Measurements from ENCODE around the gene R3HDM1.
"Not testable (repeated sequence)": the region's sequence is repeated elsewhere in the genome, so short reads cannot be mapped to it uniquely, and the experiment has no call there.

R3HDM1 gene

GRCh38 chr2:135647836-135648579 lies 116.7 kb downstream of the R3HDM1 start:
- Histone ChIP-seq H3K27me3 (ENCODE audit: control insufficient read depth, low read length) (no peaks in the 10 kb centered on the region), H3K9me3 (ENCODE audit: control insufficient read depth, insufficient read depth, low read length) (no peaks in the 10 kb centered on the region), H3K79me2 (ENCODE audit: control insufficient read depth, low read length) (no peaks in the 10 kb centered on the region), H3F3A (ENCODE audit: control insufficient read depth, insufficient read depth) (no peaks in the 10 kb centered on the region), H3K4me2 (ENCODE audit: low read length) (no peak overlapping the region), H3K9me2 (replicated peaks; ENCODE audit: control insufficient read depth, low read length) (no peaks in the 10 kb centered on the region), H3K4me1 (ENCODE audit: control insufficient read depth, low read length) (no peaks in the 10 kb centered on the region), H3K4me3 (ENCODE audit: low read length) (no peak overlapping the region), H4K20me1 (ENCODE audit: control insufficient read depth, insufficient read depth, low read depth, low read length) (no peaks in the 10 kb centered on the region), H3K27ac (ENCODE audit: low read depth, low read length) (no peak overlapping the region), H3K36me3 (ENCODE audit: control insufficient read depth, low read length) (peaks cover 47% of the 10 kb centered on the region)
- TF ChIP-seq CTCF (IDR thresholded peaks at IDR 0.05; ENCODE audit: low read depth, low read length, poor library complexity, severe bottlenecking) (no peak), EZH2phosphoT487 (IDR thresholded peaks at IDR 0.05; ENCODE audit: borderline replicate concordance, low read length) (no peak)

- no peaks in the 10 kb centered on the region for H3K4me1 ChIP-seq (ENCODE audit: control insufficient read depth, low read length)
- TF ChIP-seq EZH2phosphoT487 (IDR thresholded peaks at IDR 0.05; ENCODE audit: borderline replicate concordance, low read length), result no peak
- TF ChIP-seq CTCF (IDR thresholded peaks at IDR 0.05; ENCODE audit: low read depth, low read length, poor library complexity, severe bottlenecking), result no peak
- H4K20me1 ChIP-seq (ENCODE audit: control insufficient read depth, insufficient read depth, low read depth, low read length), result no peaks in the 10 kb centered on the region
- H3K9me3 ChIP-seq (ENCODE audit: control insufficient read depth, insufficient read depth, low read length), result no peaks in the 10 kb centered on the region
- H3K79me2 ChIP-seq (ENCODE audit: control insufficient read depth, low read length), result no peaks in the 10 kb centered on the region
- H3K27me3 ChIP-seq (ENCODE audit: control insufficient read depth, low read length), result no peaks in the 10 kb centered on the region
- no peak overlapping the region for H3K4me3 ChIP-seq (ENCODE audit: low read length)
- no peaks in the 10 kb centered on the region for H3K9me2 ChIP-seq (replicated peaks; ENCODE audit: control insufficient read depth, low read length)
- H3K27ac ChIP-seq (ENCODE audit: low read depth, low read length), result no peak overlapping the region
- H3K4me2 ChIP-seq (ENCODE audit: low read length), result no peak overlapping the region
- no peaks in the 10 kb centered on the region for H3F3A ChIP-seq (ENCODE audit: control insufficient read depth, insufficient read depth)
- H3K36me3 ChIP-seq (ENCODE audit: control insufficient read depth, low read length), result peaks cover 45% of the 10 kb centered on the region
Measured at GRCh38 chr2:135650721-135651120, 119.4 kb downstream of the R3HDM1 start.

- Histone ChIP-seq H3K4me2 (ENCODE audit: low read length) (no peak overlapping the region), H3K4me1 (ENCODE audit: control insufficient read depth, low read length) (no peaks in the 10 kb centered on the region), H3K79me2 (ENCODE audit: control insufficient read depth, low read length) (no peaks in the 10 kb centered on the region), H3K9me3 (ENCODE audit: control insufficient read depth, insufficient read depth, low read length) (no peaks in the 10 kb centered on the region), H3K9me2 (replicated peaks; ENCODE audit: control insufficient read depth, low read length) (no peaks in the 10 kb centered on the region), H3K4me3 (ENCODE audit: low read length) (no peak overlapping the region), H3K27me3 (ENCODE audit: control insufficient read depth, low read length) (no peaks in the 10 kb centered on the region), H3F3A (ENCODE audit: control insufficient read depth, insufficient read depth) (no peaks in the 10 kb centered on the region), H4K20me1 (ENCODE audit: control insufficient read depth, insufficient read depth, low read depth, low read length) (no peaks in the 10 kb centered on the region), H3K36me3 (ENCODE audit: control insufficient read depth, low read length) (peaks cover 43% of the 10 kb centered on the region), H3K27ac (ENCODE audit: low read depth, low read length) (no peak overlapping the region)
- TF ChIP-seq EZH2phosphoT487 (IDR thresholded peaks at IDR 0.05; ENCODE audit: borderline replicate concordance, low read length), result no peak
- no peak for TF ChIP-seq CTCF (IDR thresholded peaks at IDR 0.05; ENCODE audit: low read depth, low read length, poor library complexity, severe bottlenecking)
Measured at GRCh38 chr2:135651717-135652116, 120.4 kb downstream of the R3HDM1 start.

GRCh38 chr2:135654239-135654638 lies 123.0 kb downstream of the R3HDM1 start:
- H3K9me3 ChIP-seq (ENCODE audit: control insufficient read depth, insufficient read depth, low read length); H3K79me2 ChIP-seq (ENCODE audit: control insufficient read depth, low read length); H3K9me2 ChIP-seq (replicated peaks; ENCODE audit: control insufficient read depth, low read length); H3K4me1 ChIP-seq (ENCODE audit: control insufficient read depth, low read length); H3K4me3 ChIP-seq (ENCODE audit: low read length); H3K27ac ChIP-seq (ENCODE audit: low read depth, low read length); H4K20me1 ChIP-seq (ENCODE audit: control insufficient read depth, insufficient read depth, low read depth, low read length); H3K4me2 ChIP-seq (ENCODE audit: low read length); H3F3A ChIP-seq (ENCODE audit: control insufficient read depth, insufficient read depth); H3K27me3 ChIP-seq (ENCODE audit: control insufficient read depth, low read length): not testable (repeated sequence)
- H3K36me3 ChIP-seq (ENCODE audit: control insufficient read depth, low read length), result peaks cover 51% of the 10 kb centered on the region
